Uterus (tissue), 2 donors: ENCODE measurements around the gene TAGLN2.

Experiments
- CTCF ChIP-seq, 4 experiments: fragments of 200-600 bp in 2 of 4; fragments of 450-650 bp in 2 of 4; sonication (generic) in 2 of 4; IDR thresholded peaks; one replicate each; pipeline ENCODE4 v1.5.1; 2016 to 2019; ENCODE audit warnings: antibody characterized with exemption in 4 of 4, mild to moderate bottlenecking in 2 of 4, moderate library complexity in 1 of 4
- POLR2A ChIP-seq, 2 donors: fragments of 450-650 bp; IDR thresholded peaks; one replicate each; pipeline ENCODE4 v1.6.1; 2016; ENCODE audit warnings: antibody characterized with exemption in 2 of 2, mild to moderate bottlenecking in 1 of 2, moderate library complexity in 1 of 2

GRCh38 chr1:159870704-159871103, 54.6 kb downstream of the TAGLN2 start:
- no peak for TF ChIP-seq CTCF (IDR thresholded peaks at IDR 0.05)
- TF ChIP-seq POLR2A (IDR thresholded peaks at IDR 0.05): no peak
